GM23338 (cell line): ENCODE data around the gene TMEM63B. TPM values are rescaled to one million over a fixed set of nuclear protein-coding genes. Genes with fewer than 3 reads are reported as not detected.

ENCODE experiments used
- ATAC-seq: fragments of 200-7000 bp; cut with Tn5 transposase; 3 replicates; pipeline ENCODE4 v1.9.1; 2020
- DNase-seq: peaks from one replicate; pipeline ENCODE4 v3.0.0-alpha.2; 2015; ENCODE audit warnings: low spot score
- H2AFZ ChIP-seq: fragments of 200-600 bp; sonication (generic); 2 replicates; pipeline ENCODE4 v1.8.0; 2016; ENCODE audit warnings: antibody characterized with exemption, mild to moderate bottlenecking, moderate library complexity
- H3F3A ChIP-seq: fragments of 200-600 bp; sonication (generic); replicated peaks from 2 replicates; pipeline ENCODE4 v1.8.0; 2017; ENCODE audit warnings: antibody characterized with exemption, mixed run types, low read depth
- H3K27ac ChIP-seq: fragments of 200-600 bp; sonication (generic); 2 replicates; pipeline ENCODE4 v1.6.1; 2016; ENCODE audit warnings: low read depth
- H3K27me3 ChIP-seq: fragments of 200-600 bp; sonication (generic); 2 replicates; pipeline ENCODE4 v1.8.0; 2016; ENCODE audit warnings: mild to moderate bottlenecking, mixed run types, moderate library complexity; ENCODE audit not compliant: insufficient read depth
- H3K36me3 ChIP-seq: fragments of 200-600 bp; sonication (generic); 2 replicates; pipeline ENCODE4 v1.8.0; 2016; ENCODE audit warnings: mild to moderate bottlenecking; ENCODE audit not compliant: insufficient read depth
- H3K4me1 ChIP-seq: fragments of 200-600 bp; sonication (generic); 2 replicates; pipeline ENCODE4 v1.8.0; 2016; ENCODE audit warnings: mild to moderate bottlenecking, moderate library complexity; ENCODE audit not compliant: insufficient read depth
- H3K4me2 ChIP-seq: fragments of 200-600 bp; sonication (generic); 2 replicates; pipeline ENCODE4 v1.7.1; 2017; ENCODE audit warnings: mixed run types
- H3K4me3 ChIP-seq: fragments of 200-600 bp; sonication (generic); 2 replicates; pipeline ENCODE4 v1.6.1; 2016; ENCODE audit warnings: mixed run types
- H3K79me2 ChIP-seq: fragments of 200-600 bp; sonication (generic); replicated peaks from 2 replicates; pipeline ENCODE4 v1.8.0; 2017; ENCODE audit warnings: mild to moderate bottlenecking; ENCODE audit not compliant: insufficient read depth
- H3K9me2 ChIP-seq: fragments of 200-600 bp; sonication (generic); 2 replicates; pipeline ENCODE4 v1.8.0; 2017; ENCODE audit not compliant: insufficient read depth
- H4K20me1 ChIP-seq: fragments of 200-600 bp; sonication (generic); replicated peaks from 2 replicates; pipeline ENCODE4 v1.8.0; 2017; ENCODE audit warnings: mild to moderate bottlenecking; ENCODE audit not compliant: insufficient read depth
- H3K27ac Mint-ChIP-seq: 2 replicates; pipeline ENCODE4 v1.8.0; 2020; ENCODE audit warnings: inconsistent platforms, mild to moderate bottlenecking, moderate library complexity, mixed read lengths
- H3K27me3 Mint-ChIP-seq: 3 replicates; pipeline ENCODE4 v1.8.0; 2022; ENCODE audit warnings: low read depth, mild to moderate bottlenecking, moderate library complexity, mixed read lengths, inconsistent platforms; ENCODE audit not compliant: insufficient read depth, poor library complexity
- H3K36me3 Mint-ChIP-seq: 3 replicates; pipeline ENCODE4 v1.8.0; 2021; ENCODE audit warnings: low read depth, mild to moderate bottlenecking, inconsistent platforms, moderate library complexity, mixed read lengths
- H3K4me1 Mint-ChIP-seq: 3 replicates; pipeline ENCODE4 v1.8.0; 2020; ENCODE audit warnings: mild to moderate bottlenecking, inconsistent platforms, mixed read lengths
- H3K4me3 Mint-ChIP-seq: 3 replicates; pipeline ENCODE4 v1.8.0; 2021; ENCODE audit warnings: moderate library complexity, mild to moderate bottlenecking, inconsistent platforms, mixed read lengths
- H3K9me3 Mint-ChIP-seq: 3 replicates; pipeline ENCODE4 v1.8.0; 2020; ENCODE audit warnings: moderate library complexity, mild to moderate bottlenecking, inconsistent platforms, mixed read lengths
- CTCF ChIP-seq, 2 experiments: fragments of 200-600 bp in 1 of 2; sonication (generic) in 1 of 2; conservative IDR thresholded peaks; 2 replicates each; pipeline versions ENCODE4 v1.5.1 to v1.6.1; 2016 to 2017; ENCODE audit warnings: antibody characterized with exemption in 2 of 2, low read depth in 2 of 2, mild to moderate bottlenecking in 2 of 2, moderate library complexity in 1 of 2
- EZH2phosphoT487 ChIP-seq: fragments of 200-600 bp; sonication (generic); IDR thresholded peaks from one replicate; pipeline ENCODE4 v1.8.1; 2018; ENCODE audit warnings: antibody characterized with exemption; ENCODE audit not compliant: unreplicated experiment
- NANOG ChIP-seq: IDR thresholded peaks from 2 replicates; pipeline ENCODE4 v1.6.1; 2016; ENCODE audit warnings: antibody characterized with exemption, borderline replicate concordance
- POLR2AphosphoS5 ChIP-seq: IDR thresholded peaks from 2 replicates; pipeline ENCODE4 v1.6.1; 2016; ENCODE audit warnings: antibody characterized with exemption, low read depth
- REST ChIP-seq: IDR thresholded peaks from one replicate; pipeline ENCODE4 v1.6.1; 2018; ENCODE audit warnings: antibody characterized with exemption; ENCODE audit not compliant: unreplicated experiment
- STAT1 ChIP-seq: IDR thresholded peaks from one replicate; pipeline ENCODE4 v1.6.1; 2016; ENCODE audit warnings: antibody characterized with exemption; ENCODE audit not compliant: unreplicated experiment
- ZNF114 ChIP-seq: fragments of 250-450 bp; sonication (Bioruptor Pico); IDR thresholded peaks from 2 replicates; pipeline ENCODE4 v1.5.0; 2020; ENCODE audit warnings: mild to moderate bottlenecking, moderate library complexity
- ZNF462 ChIP-seq: fragments of 250-450 bp; sonication (Bioruptor Pico); IDR thresholded peaks from 2 replicates; pipeline ENCODE4 v1.5.0; 2020; ENCODE audit warnings: mild to moderate bottlenecking, moderate library complexity
- polyA plus RNA-seq: library from polyadenylated mRNA; unstranded; fragments of >200 nt; fragmentation: Nextera tagmentation; extraction: Ambion mirVana; gene quantifications from 2 replicates; pipeline ENCODE4 v1.2.1, GENCODE V29; 2016
- total RNA-seq: library from RNA; depleted of rRNA; stranded (reverse); fragments of >200 nt; shearing (Covaris generic); gene quantifications from 2 replicates; pipeline ENCODE4 v1.2.3, GENCODE V29; 2014

The TMEM63B gene
- total and polyA plus RNA-seq, 2 experiments from 2014 or later: 10.1 to 36.0 TPM

- no peak for TF ChIP-seq STAT1
- no peak for TF ChIP-seq REST
- no peak for TF ChIP-seq NANOG
- no peak for TF ChIP-seq EZH2phosphoT487
Measured at GRCh38 chr6:44078219-44078826, 49.0 kb upstream of the TMEM63B start (continued).

- H3K4me2 ChIP-seq: no peak overlapping the region
- peaks cover 13% of the 10 kb centered on the region for H3K4me1 ChIP-seq
- H3K27me3 ChIP-seq: peaks cover 6% of the 10 kb centered on the region
- peak; percentile 20 for ATAC-seq
- no peak overlapping the region for H3K27ac ChIP-seq
- H3K9me2 ChIP-seq: no peaks in the 10 kb centered on the region
- no peak overlapping the region for H2AFZ ChIP-seq
- H3K4me3 Mint-ChIP-seq: no peak overlapping the region; the same call in 2 of the 3 replicates
- no peaks in the 10 kb centered on the region for H3K9me3 Mint-ChIP-seq
- H3K4me1 Mint-ChIP-seq: peaks cover 7% of the 10 kb centered on the region
- H3K27ac Mint-ChIP-seq: no peak overlapping the region
- DNase-seq: peak; percentile 88
- no peaks in the 10 kb centered on the region for H3K79me2 ChIP-seq
- H3K36me3 ChIP-seq: no peaks in the 10 kb centered on the region
- no peaks in the 10 kb centered on the region for H4K20me1 ChIP-seq
- no peak overlapping the region for H3K4me3 ChIP-seq
- H3F3A ChIP-seq: no peaks in the 10 kb centered on the region
- no peaks in the 10 kb centered on the region for H3K36me3 Mint-ChIP-seq
- TF ChIP-seq ZNF114 (CRISPR knock-in tag) (no peak), POLR2AphosphoS5 (no peak), CTCF (conservative IDR thresholded peaks at IDR 0.05; ENCODE audit: low read depth in 2 of 2) (peak; percentile 83 to 98), ZNF462 (CRISPR knock-in tag) (no peak)
- H3K27me3 Mint-ChIP-seq: peaks cover 10% of the 10 kb centered on the region
Measured at GRCh38 chr6:44078827-44079671, 48.3 kb upstream of the TMEM63B start.
